NT2/D1 (cell line): ENCODE measurements around the gene FBXL17.

Experiments
- SUZ12 ChIP-seq: IDR thresholded peaks from 2 replicates; pipeline ENCODE4 v1.6.1; 2011; ENCODE audit not compliant: insufficient read length, insufficient read depth; ENCODE audit errors: extremely low read depth
- YY1 ChIP-seq: IDR thresholded peaks from 2 replicates; pipeline ENCODE4 v1.6.1; 2011; ENCODE audit not compliant: insufficient read length, insufficient read depth
- ZNF274 ChIP-seq: IDR thresholded peaks from 2 replicates; pipeline ENCODE4 v1.6.1; 2011; ENCODE audit warnings: mild to moderate bottlenecking, low read depth, low read length

GRCh38 chr5:107869438-107870115 is 512.3 kb downstream of the FBXL17 start:
- TF ChIP-seq ZNF274 = no peak
- no peak for TF ChIP-seq YY1
- TF ChIP-seq SUZ12 = no peak
